HFFc6 (cell line): ENCODE results near the gene WDR82. TPM values are rescaled to one million over a fixed set of nuclear protein-coding genes. Genes with fewer than 3 reads are reported as not detected.
A peak's percentile ranks its signal among the peaks of the same experiment; 100 is the strongest.

Experiments
- DNase-seq: peaks from one replicate; pipeline ENCODE4 v3.0.0-alpha.2; 2018
- H3K27ac Mint-ChIP-seq: 2 replicates; pipeline ENCODE4 v1.8.0; 2020; ENCODE audit warnings: mild to moderate bottlenecking, mixed read lengths
- H3K27me3 Mint-ChIP-seq: 2 replicates; pipeline ENCODE4 v1.8.0; 2021; ENCODE audit warnings: mild to moderate bottlenecking, moderate library complexity, mixed read lengths; ENCODE audit not compliant: insufficient read depth
- H3K36me3 Mint-ChIP-seq: 2 replicates; pipeline ENCODE4 v1.8.0; 2021; ENCODE audit warnings: low read depth, mixed read lengths
- H3K4me1 Mint-ChIP-seq: 2 replicates; pipeline ENCODE4 v1.8.0; 2020; ENCODE audit warnings: low read depth, mixed read lengths
- H3K4me3 Mint-ChIP-seq: 2 replicates; pipeline ENCODE4 v1.8.0; 2020; ENCODE audit warnings: mild to moderate bottlenecking, moderate library complexity, mixed read lengths
- H3K9me3 Mint-ChIP-seq: 2 replicates; pipeline ENCODE4 v1.8.0; 2020; ENCODE audit warnings: mild to moderate bottlenecking, mixed read lengths
- total RNA-seq, 6 experiments: library from RNA; stranded (reverse); fragmentation: NEBNext Ultra II Directional; extraction: Animal tissue kit (Norgen Biotek cat#: 25700); gene quantifications; 2 replicates in 1 of 6; 3 replicates in 5 of 6; pipeline ENCODE4 v1.2.3, GENCODE V29; 2021
- TF ChIP-seq, protein P1 (sequence below): fragments of 200-600 bp; sonication (generic); IDR thresholded peaks from 2 replicates; pipeline ENCODE4 v1.5.0; 2021; ENCODE audit warnings: antibody characterized with exemption, mild to moderate bottlenecking

The WDR82 gene
- total RNA-seq, 6 experiments from 2014 or later = 55.2 to 62.0 (median 58.6) TPM

DNA sequence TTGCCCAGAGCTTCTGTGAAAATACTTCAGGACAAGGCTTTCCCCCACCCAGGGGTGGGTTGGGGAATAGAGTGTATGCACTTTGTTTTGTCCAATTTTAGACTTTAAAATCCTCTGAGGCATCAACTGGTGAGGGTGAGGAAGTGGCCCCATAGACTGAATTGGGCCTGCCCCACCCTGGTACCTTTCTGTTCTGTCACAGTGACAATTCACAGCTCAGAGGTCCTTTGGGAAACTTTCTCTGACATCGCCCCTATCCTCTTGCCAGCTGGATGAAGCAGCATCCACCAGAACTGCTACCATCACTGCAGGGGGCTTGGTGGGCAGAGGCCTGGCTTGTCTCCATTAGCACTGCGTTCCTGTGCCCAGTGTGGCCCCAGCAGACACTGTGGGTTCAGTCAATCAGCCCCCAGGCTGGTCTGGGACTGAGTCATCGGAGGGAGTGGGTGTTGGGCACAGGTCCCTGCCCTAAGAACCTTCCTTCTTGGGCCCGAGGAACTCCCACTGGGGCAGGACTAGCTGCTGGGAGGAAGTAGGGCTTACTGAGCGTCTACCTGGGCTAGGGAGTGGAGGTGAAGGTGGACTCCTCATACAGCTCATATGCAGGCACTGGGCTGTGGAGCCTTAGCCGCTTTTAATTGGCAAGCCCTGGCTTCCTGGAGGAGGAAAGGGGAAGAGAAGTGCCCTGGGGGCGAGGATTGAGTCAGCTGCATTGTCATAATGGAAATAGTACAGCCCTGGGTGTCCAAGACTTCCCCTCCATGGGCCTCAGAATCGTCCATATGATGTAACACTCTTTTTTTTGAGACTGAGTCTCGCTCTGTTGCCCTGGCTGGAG, 34.4 kb downstream of the WDR82 start:
- H3K9me3 Mint-ChIP-seq = no peaks in the 10 kb centered on the region
- TF ChIP-seq, protein P1, sequence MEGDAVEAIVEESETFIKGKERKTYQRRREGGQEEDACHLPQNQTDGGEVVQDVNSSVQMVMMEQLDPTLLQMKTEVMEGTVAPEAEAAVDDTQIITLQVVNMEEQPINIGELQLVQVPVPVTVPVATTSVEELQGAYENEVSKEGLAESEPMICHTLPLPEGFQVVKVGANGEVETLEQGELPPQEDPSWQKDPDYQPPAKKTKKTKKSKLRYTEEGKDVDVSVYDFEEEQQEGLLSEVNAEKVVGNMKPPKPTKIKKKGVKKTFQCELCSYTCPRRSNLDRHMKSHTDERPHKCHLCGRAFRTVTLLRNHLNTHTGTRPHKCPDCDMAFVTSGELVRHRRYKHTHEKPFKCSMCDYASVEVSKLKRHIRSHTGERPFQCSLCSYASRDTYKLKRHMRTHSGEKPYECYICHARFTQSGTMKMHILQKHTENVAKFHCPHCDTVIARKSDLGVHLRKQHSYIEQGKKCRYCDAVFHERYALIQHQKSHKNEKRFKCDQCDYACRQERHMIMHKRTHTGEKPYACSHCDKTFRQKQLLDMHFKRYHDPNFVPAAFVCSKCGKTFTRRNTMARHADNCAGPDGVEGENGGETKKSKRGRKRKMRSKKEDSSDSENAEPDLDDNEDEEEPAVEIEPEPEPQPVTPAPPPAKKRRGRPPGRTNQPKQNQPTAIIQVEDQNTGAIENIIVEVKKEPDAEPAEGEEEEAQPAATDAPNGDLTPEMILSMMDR = no peak
- peak overlapping the region; percentile 72 for H3K27ac Mint-ChIP-seq
- peaks cover 3% of the 10 kb centered on the region for H3K27me3 Mint-ChIP-seq
- peaks cover 55% of the 10 kb centered on the region for H3K4me1 Mint-ChIP-seq
- DNase-seq = peak; percentile 58
- peaks cover 12% of the 10 kb centered on the region; the same call in 1 of the 2 replicates for H3K36me3 Mint-ChIP-seq
- H3K4me3 Mint-ChIP-seq = peak overlapping the region; percentile 81

DNA sequence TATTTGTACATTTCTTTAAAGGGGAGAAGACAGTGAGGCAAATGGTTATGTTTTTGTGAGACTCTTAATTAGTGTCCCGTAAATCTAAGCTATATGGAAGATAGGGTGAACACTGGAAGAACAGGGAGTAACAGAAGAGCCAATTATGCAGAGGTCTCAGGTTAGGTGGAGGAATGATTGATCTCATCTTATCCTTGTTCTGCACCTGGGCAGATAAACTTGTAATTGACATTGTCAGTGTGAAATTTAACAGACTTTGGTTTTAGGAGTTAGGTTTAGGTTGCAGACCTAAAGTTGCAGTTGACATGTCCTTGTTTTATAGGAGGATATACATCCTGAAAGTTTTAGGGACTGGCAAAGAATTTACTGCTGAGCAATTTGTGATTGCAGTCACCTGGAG, 36.4 kb downstream of the WDR82 start:
- Mint-ChIP-seq H3K4me3 (no peak overlapping the region), H3K9me3 (no peaks in the 10 kb centered on the region), H3K27me3 (peaks cover 1% of the 10 kb centered on the region), H3K4me1 (peaks cover 62% of the 10 kb centered on the region), H3K36me3 (peaks cover 8% of the 10 kb centered on the region; the same call in 1 of the 2 replicates), H3K27ac (no peak overlapping the region)
- DNase-seq = no peak
- TF ChIP-seq, protein P1 = no peak

DNA sequence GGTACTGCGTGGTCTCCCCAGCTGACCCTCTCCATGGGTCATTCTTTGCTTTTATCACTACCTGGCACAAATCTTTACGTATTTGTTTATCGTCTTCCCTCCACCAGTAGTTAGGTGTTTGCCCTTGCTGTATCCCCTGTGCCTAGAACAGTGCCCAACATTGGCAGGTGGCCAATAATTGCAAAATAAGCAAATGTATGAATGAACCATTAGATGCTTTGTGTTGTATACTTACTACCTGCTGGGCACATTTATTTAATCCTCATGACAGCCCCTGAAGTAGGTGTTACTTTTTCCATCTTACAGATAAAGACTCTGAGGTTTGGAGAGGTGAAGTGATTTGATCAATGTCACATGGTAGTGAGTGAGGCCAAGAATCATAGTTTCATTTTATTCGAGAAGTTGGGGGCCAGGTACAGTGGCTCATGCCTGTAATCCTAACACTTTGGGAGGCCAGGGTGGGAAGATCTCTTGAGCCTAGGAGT, 37.5 kb downstream of the WDR82 start:
- H3K27ac Mint-ChIP-seq = peak overlapping the region; percentile 96
- no peak for DNase-seq

DNA sequence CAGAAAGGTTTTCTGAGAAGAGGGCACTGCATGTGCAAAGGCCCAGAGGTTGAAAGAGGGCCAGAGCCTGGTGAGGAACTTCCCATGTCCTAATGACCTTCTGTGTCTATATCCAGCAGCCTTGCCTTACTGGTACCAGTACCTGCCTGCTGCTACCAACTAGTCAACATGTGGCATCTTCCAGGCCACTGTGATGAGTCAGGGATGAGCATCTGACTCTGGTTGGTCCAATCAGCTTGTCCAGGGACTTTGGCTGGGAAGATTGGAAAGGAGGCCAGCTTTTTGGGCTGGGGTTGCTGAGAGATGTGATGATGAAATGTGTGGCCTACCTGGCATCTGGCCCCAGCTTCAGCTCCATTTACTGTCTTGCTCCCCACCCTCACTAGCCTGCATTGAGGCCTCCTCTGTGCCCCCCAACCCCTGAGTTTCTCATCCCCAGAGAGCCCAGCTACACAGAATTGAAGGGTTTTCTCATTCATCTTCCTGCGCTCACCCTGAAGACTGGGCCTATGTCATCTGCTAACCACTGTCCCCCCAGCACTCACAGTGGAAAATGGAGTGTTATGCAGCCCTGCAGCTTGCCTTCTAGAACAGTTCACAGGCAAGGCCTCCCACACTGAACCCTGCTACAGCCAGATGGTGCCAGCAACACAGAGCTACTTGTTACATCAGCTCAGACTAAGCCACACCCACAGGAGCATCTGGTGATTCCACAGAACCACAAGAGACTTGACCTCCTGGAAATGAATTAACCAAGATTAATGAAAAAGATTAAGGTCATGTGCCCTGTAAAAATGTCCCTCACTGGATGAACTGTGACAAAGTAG, 38.2 kb downstream of the WDR82 start:
- peak; percentile 87 for DNase-seq
- Mint-ChIP-seq H3K27me3 (peaks cover 1% of the 10 kb centered on the region), H3K36me3 (peaks cover 8% of the 10 kb centered on the region; the same call in 1 of the 2 replicates), H3K4me1 (peaks cover 62% of the 10 kb centered on the region), H3K27ac (peak overlapping the region; percentile 96), H3K4me3 (peak overlapping the region; percentile 100), H3K9me3 (no peaks in the 10 kb centered on the region)
- TF ChIP-seq, protein P1 = no peak

More for the DNA sequence above, 37.5 kb downstream of the WDR82 start:
- H3K4me1 Mint-ChIP-seq = peaks cover 63% of the 10 kb centered on the region
- peaks cover 8% of the 10 kb centered on the region; the same call in 1 of the 2 replicates for H3K36me3 Mint-ChIP-seq
- H3K4me3 Mint-ChIP-seq = no peak overlapping the region
- no peaks in the 10 kb centered on the region for H3K9me3 Mint-ChIP-seq
- H3K27me3 Mint-ChIP-seq = peaks cover 1% of the 10 kb centered on the region
- TF ChIP-seq, protein P1 = no peak

DNA sequence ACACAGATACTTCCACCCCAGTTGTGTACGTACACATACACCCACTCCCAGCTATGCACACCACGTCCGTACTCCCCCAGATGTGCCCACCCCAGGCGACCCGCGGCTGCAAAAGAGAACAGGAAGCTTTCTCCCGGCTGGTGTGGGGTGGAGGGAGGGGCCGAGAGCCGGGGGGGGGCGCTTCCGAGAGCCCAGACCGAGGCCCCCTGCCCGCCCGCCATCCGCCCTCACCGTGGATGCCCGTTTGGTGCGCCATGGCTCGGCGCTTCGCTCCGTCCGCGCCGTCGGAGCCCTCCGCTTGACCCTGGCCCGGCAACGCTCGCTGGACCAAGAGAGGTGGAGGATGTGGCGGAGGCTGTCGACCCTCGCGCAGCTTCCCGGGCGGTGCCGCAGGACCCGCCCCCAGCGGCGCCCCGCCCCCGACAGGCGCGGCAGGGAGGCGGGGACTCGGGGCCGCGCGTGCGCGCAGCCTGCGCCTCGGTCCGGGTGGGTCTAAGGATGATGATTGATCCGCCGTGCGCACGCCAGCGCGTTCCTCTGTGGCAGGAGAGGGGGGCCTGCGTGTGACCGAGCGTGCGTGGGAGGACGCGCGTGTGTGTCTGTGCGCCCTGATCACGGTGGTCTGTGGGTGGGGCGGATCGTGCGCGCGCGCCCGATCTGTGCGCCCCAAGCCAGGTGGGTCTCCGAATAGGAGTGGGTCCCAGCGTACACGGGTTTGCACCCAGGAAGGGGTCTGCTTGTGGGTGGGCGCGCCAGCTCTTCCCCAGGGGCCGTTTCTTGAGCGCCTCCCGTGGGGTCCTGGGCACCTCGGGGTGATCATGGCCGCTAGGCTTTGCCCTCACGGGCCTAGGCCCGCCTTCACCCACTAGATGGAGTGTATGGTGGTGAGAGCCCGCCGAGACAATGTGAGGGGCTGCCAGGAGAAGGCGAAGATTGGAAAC, 39.4 kb downstream of the WDR82 start, which contains the start of gene TWF2:
Gene TWF2, minus strand, starts transcription at position 398 of the 941 bp plus-strand sequence. Its CDS starts 142 bp downstream, at position 256.
- Mint-ChIP-seq H3K4me1 (peaks cover 50% of the 10 kb centered on the region), H3K36me3 (peaks cover 8% of the 10 kb centered on the region; the same call in 1 of the 2 replicates), H3K4me3 (peak within 1 kb of the TSS; percentile 100)

More for the DNA sequence above, 39.4 kb downstream of the WDR82 start, which contains the start of gene TWF2:
- Mint-ChIP-seq H3K27ac (peak within 1 kb of the TSS; percentile 96), H3K27me3 (peaks cover 1% of the 10 kb centered on the region), H3K9me3 (no peaks in the 10 kb centered on the region)
- TF ChIP-seq, protein P1 = peak; percentile 58
- peak; percentile 54 for DNase-seq
